GM12801 (cell line): ENCODE results near the gene IPMK.

Source experiments
- CTCF ChIP-seq: IDR thresholded peaks from one replicate; pipeline ENCODE4 v1.5.1; 2011; ENCODE audit warnings: control low read depth; ENCODE audit not compliant: insufficient read length; ENCODE audit errors: extremely low read depth

The IPMK gene

GRCh38 chr10:58300676-58301075, 33.0 kb upstream of the IPMK start:
- TF ChIP-seq CTCF: no peak

- TF ChIP-seq CTCF: no peak
These were observed 31.9 kb upstream of the IPMK start for GRCh38 chr10:58299580-58299979.

GRCh38 chr10:58293989-58294388, 26.3 kb upstream of the IPMK start:
- no peak for TF ChIP-seq CTCF

- TF ChIP-seq CTCF: no peak
These were observed 24.0 kb upstream of the IPMK start for GRCh38 chr10:58291538-58292174.

GRCh38 chr10:58282615-58283014, 14.9 kb upstream of the IPMK start:
- TF ChIP-seq CTCF: no peak

GRCh38 chr10:58281092-58281752, 13.5 kb upstream of the IPMK start:
- no peak for TF ChIP-seq CTCF

GRCh38 chr10:58280477-58280876, 12.8 kb upstream of the IPMK start:
- no peak for TF ChIP-seq CTCF
